ENCODE data around the gene IGFBP5.

The IGFBP5 gene

DNA sequence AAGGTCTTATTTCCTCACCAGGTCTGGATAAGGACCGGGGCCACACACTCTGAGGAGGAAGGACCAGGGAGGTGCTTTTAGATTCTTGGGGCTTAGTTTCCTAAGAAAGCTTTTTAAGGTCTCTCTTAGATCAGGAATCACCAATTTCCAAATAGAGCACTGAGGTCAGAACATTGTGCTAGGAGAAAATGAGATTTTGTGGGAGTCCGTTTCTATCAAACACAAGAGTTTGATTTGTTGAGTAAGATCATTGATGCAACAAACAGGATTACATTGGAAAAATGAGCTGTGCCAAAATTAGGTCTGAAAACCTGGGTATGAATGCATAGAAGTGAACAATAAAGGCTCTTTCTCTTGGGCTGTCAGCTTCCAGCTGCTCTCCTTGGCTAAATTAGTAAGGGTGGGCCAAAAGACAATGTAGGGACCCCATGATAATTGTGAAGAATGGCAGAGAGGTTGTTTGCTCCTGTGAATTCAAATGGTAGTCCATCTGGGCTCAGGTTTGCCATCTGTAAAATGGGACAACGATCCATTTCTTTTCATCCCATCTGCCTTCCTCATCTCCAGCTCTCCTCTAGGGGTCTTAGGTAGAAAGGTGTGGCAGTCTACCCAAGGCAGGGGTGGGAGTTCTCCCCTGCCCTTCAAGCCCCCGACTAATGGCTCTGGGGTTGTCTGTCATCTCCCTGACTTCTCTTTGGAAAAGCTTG is 42.1 kb downstream of the IGFBP5 start:
- H3K4me1 ChIP-seq (ENCODE audit: control insufficient read depth in 2 of 2, insufficient read depth in 1 of 2, low read depth in 1 of 2, low read length in 2 of 2) = peaks cover 25 to 29% of the 10 kb centered on the region in 2 donors
- peaks cover 8 to 90% of the 10 kb centered on the region in 2 donors for H3K36me3 ChIP-seq (replicated peaks in 1 of 2; ENCODE audit: control insufficient read depth in 2 of 2, insufficient read depth in 2 of 2, low read length in 2 of 2)
- H3K4me3 ChIP-seq (ENCODE audit: low read length in 2 of 2) = no peak overlapping the region
- no peak overlapping the region for H2AK5ac ChIP-seq (ENCODE audit: low read depth, low read length)
- H3K23ac ChIP-seq (ENCODE audit: low read depth, low read length, poor library complexity) = no peak overlapping the region
- no CpG with 5 or more reads among the region's 4 CpGs for WGBS, 2 donors (ENCODE audit: extremely low coverage in 2 of 2, insufficient read length in 2 of 2, insufficient replicate concordance in 1 of 2)
- H4K91ac ChIP-seq (ENCODE audit: low read depth, low read length, poor library complexity) = no peak overlapping the region
- H3K14ac ChIP-seq (ENCODE audit: low read length) = no peak overlapping the region
- no peak overlapping the region for H2BK120ac ChIP-seq (ENCODE audit: low read depth, low read length)
- H3K18ac ChIP-seq (ENCODE audit: low read length) = no peak overlapping the region
- no peak overlapping the region for H2BK15ac ChIP-seq (ENCODE audit: low read length)
- no peak overlapping the region for H2BK5ac ChIP-seq (ENCODE audit: low read length)
- H3K9me3 ChIP-seq (replicated peaks in 1 of 2; ENCODE audit: control insufficient read depth in 2 of 2, insufficient read depth in 1 of 2, low read depth in 1 of 2, low read length in 2 of 2) = peaks cover 0 to 1% of the 10 kb centered on the region in 2 donors
- H3K4ac ChIP-seq (ENCODE audit: low read length) = no peak overlapping the region
- DNase-seq (ENCODE audit: low spot score) = no peak
- peaks cover 12% of the 10 kb centered on the region for H3K79me1 ChIP-seq (ENCODE audit: low read depth, low read length)
- no peak overlapping the region for H3K9ac ChIP-seq (ENCODE audit: low read depth, low read length, poor library complexity)
- H2AFZ ChIP-seq (ENCODE audit: low read length) = no peak overlapping the region
- H3K27ac ChIP-seq (replicated peaks; ENCODE audit: low read length) = no peak overlapping the region
- H3K4me2 ChIP-seq (ENCODE audit: insufficient read depth, low read length, poor library complexity, severe bottlenecking) = no peak overlapping the region
- no peak overlapping the region for H4K8ac ChIP-seq (ENCODE audit: low read depth, low read length)
- no peak overlapping the region for H2BK12ac ChIP-seq (ENCODE audit: low read length)
- H3K27me3 ChIP-seq (ENCODE audit: control insufficient read depth in 3 of 3, insufficient read depth in 3 of 3, low read depth in 1 of 3, low read length in 3 of 3) = no peaks in the 10 kb centered on the region

DNA sequence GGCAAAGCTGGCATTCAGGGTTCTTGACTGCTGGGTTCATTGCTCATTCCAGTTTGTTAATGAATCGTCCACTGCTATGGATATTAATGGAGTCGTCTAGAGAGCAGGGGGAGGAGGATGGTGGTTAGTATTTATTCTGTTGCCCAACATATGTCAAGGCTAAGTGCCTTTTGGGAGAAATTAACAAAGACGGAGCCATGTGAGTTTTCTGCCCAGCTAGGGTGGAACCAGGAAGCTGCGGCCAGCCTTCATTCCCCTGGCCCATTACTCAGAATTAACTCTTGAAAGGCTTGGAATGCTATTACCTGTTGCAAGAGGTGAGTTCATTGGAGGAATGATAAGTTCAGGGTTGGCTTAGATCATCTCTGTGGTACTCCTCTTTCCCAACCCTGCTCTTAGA is 42.8 kb downstream of the IGFBP5 start:
- Histone ChIP-seq H3K9me3 (replicated peaks in 1 of 2; ENCODE audit: control insufficient read depth in 2 of 2, insufficient read depth in 1 of 2, low read depth in 1 of 2, low read length in 2 of 2) (peaks cover 0 to 5% of the 10 kb centered on the region in 2 donors), H2BK15ac (ENCODE audit: low read length) (no peak overlapping the region), H2AFZ (ENCODE audit: low read length) (no peak overlapping the region), H3K18ac (ENCODE audit: low read length) (no peak overlapping the region), H3K4me2 (ENCODE audit: insufficient read depth, low read length, poor library complexity, severe bottlenecking) (no peak overlapping the region), H2AK5ac (ENCODE audit: low read depth, low read length) (no peak overlapping the region), H2BK120ac (ENCODE audit: low read depth, low read length) (no peak overlapping the region), H3K79me1 (ENCODE audit: low read depth, low read length) (peaks cover 12% of the 10 kb centered on the region), H4K91ac (ENCODE audit: low read depth, low read length, poor library complexity) (no peak overlapping the region), H3K14ac (ENCODE audit: low read length) (no peak overlapping the region), H3K9ac (ENCODE audit: low read depth, low read length, poor library complexity) (no peak overlapping the region), H2BK5ac (ENCODE audit: low read length) (no peak overlapping the region), H3K4ac (ENCODE audit: low read length) (no peak overlapping the region), H3K23ac (ENCODE audit: low read depth, low read length, poor library complexity) (no peak overlapping the region), H3K27ac (replicated peaks; ENCODE audit: low read length) (no peak overlapping the region), H3K4me1 (ENCODE audit: control insufficient read depth in 2 of 2, insufficient read depth in 1 of 2, low read depth in 1 of 2, low read length in 2 of 2) (peaks cover 25 to 28% of the 10 kb centered on the region in 2 donors), H2BK12ac (ENCODE audit: low read length) (no peak overlapping the region), H3K4me3 (ENCODE audit: low read length in 2 of 2) (no peak overlapping the region), H4K8ac (ENCODE audit: low read depth, low read length) (no peak overlapping the region), H3K36me3 (replicated peaks in 1 of 2; ENCODE audit: control insufficient read depth in 2 of 2, insufficient read depth in 2 of 2, low read length in 2 of 2) (peaks cover 9 to 90% of the 10 kb centered on the region in 2 donors), H3K27me3 (ENCODE audit: control insufficient read depth in 3 of 3, insufficient read depth in 3 of 3, low read depth in 1 of 3, low read length in 3 of 3) (no peaks in the 10 kb centered on the region)
- no peak for DNase-seq (ENCODE audit: low spot score)
- WGBS, 2 donors (ENCODE audit: extremely low coverage in 2 of 2, insufficient read length in 2 of 2, insufficient replicate concordance in 1 of 2) = no CpG with 5 or more reads among the region's 4 CpGs

DNA sequence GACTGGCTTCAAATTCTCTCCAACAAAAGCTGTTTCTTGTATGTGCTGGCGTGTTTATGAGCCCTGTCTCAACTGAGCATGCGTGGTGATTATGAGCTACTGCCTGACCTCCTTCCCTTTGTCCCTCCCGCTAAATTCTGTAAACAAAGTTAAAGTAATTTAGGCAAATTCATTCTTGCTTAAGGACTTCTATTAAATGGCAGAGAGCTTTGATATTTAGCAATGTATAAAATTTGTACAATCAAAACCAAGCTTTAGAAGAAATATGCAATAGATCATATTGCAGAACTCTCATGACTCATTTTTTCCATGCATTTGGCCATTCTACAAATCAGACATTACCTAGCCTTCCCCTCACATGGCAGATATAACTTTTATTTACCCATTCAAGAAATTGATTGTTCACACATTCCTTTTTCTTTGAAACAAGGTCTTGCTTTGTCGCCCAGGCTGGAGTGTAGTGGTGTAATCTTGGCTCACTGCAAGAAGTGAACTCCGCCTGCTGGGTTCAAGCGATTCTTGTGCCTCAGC is 43.9 kb downstream of the IGFBP5 start:
- H3K4me2 ChIP-seq (ENCODE audit: insufficient read depth, low read length, poor library complexity, severe bottlenecking) = no peak overlapping the region
- no CpG with 5 or more reads among the region's 6 CpGs for WGBS, 2 donors (ENCODE audit: extremely low coverage in 2 of 2, insufficient read length in 2 of 2, insufficient replicate concordance in 1 of 2)
- no peak overlapping the region for H3K23ac ChIP-seq (ENCODE audit: low read depth, low read length, poor library complexity)
- H3K27me3 ChIP-seq (ENCODE audit: control insufficient read depth in 3 of 3, insufficient read depth in 3 of 3, low read depth in 1 of 3, low read length in 3 of 3) = no peaks in the 10 kb centered on the region
- no peak overlapping the region for H2BK120ac ChIP-seq (ENCODE audit: low read depth, low read length)
- H3K9ac ChIP-seq (ENCODE audit: low read depth, low read length, poor library complexity) = no peak overlapping the region
- H3K9me3 ChIP-seq (replicated peaks in 1 of 2; ENCODE audit: control insufficient read depth in 2 of 2, insufficient read depth in 1 of 2, low read depth in 1 of 2, low read length in 2 of 2) = peaks cover 0 to 5% of the 10 kb centered on the region in 2 donors
- H4K91ac ChIP-seq (ENCODE audit: low read depth, low read length, poor library complexity) = no peak overlapping the region
- no peak overlapping the region for H3K4ac ChIP-seq (ENCODE audit: low read length)
- peaks cover 21 to 22% of the 10 kb centered on the region in 2 donors for H3K4me1 ChIP-seq (ENCODE audit: control insufficient read depth in 2 of 2, insufficient read depth in 1 of 2, low read depth in 1 of 2, low read length in 2 of 2)
- H3K27ac ChIP-seq (replicated peaks; ENCODE audit: low read length) = no peak overlapping the region
- H3K14ac ChIP-seq (ENCODE audit: low read length) = no peak overlapping the region
- no peak for DNase-seq (ENCODE audit: low spot score)
- peaks cover 3 to 87% of the 10 kb centered on the region in 2 donors for H3K36me3 ChIP-seq (replicated peaks in 1 of 2; ENCODE audit: control insufficient read depth in 2 of 2, insufficient read depth in 2 of 2, low read length in 2 of 2)
- H2BK15ac ChIP-seq (ENCODE audit: low read length) = no peak overlapping the region
- H3K79me1 ChIP-seq (ENCODE audit: low read depth, low read length) = peaks cover 4% of the 10 kb centered on the region
- H3K18ac ChIP-seq (ENCODE audit: low read length) = peak overlapping the region; percentile 50
- H2BK12ac ChIP-seq (ENCODE audit: low read length) = no peak overlapping the region
- no peak overlapping the region for H2BK5ac ChIP-seq (ENCODE audit: low read length)
- no peak overlapping the region for H4K8ac ChIP-seq (ENCODE audit: low read depth, low read length)
- no peak overlapping the region for H2AK5ac ChIP-seq (ENCODE audit: low read depth, low read length)
- no peak overlapping the region for H3K4me3 ChIP-seq (ENCODE audit: low read length in 2 of 2)
- no peak overlapping the region for H2AFZ ChIP-seq (ENCODE audit: low read length)

DNA sequence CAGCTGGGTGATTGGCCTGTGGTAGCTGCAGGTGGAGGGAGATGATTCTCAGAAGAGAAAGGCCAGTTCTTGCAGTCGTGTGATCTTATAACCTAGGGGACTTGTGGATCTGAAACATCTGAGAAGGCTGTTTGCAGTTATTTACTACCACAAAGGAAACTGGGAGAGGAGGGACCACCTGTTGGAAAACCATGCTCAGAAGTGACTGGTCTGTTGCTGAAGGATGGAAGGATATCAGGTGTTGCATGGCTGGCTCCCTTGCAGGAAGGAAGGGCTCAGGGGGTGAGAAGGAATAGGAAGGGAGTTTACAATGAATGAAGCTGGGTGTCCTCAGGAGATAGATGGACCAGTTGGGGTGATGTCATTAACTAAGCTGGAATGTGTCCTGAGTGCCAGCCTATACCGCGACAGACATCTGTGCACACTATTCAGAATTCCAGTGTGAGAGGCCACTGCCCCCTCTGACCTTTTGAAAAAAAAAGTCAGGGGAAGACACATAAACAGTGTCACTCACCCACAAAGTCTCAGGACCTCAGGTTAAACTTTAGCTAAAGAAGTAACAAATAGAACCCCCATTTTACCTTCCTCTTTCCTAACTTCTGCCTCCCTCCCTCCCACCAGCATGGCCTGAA is 44.6 kb downstream of the IGFBP5 start:
- peaks cover 21 to 22% of the 10 kb centered on the region in 2 donors for H3K4me1 ChIP-seq (ENCODE audit: control insufficient read depth in 2 of 2, insufficient read depth in 1 of 2, low read depth in 1 of 2, low read length in 2 of 2)
- peaks cover 3 to 87% of the 10 kb centered on the region in 2 donors for H3K36me3 ChIP-seq (replicated peaks in 1 of 2; ENCODE audit: control insufficient read depth in 2 of 2, insufficient read depth in 2 of 2, low read length in 2 of 2)
- no peak overlapping the region for H3K14ac ChIP-seq (ENCODE audit: low read length)
- peaks cover 2 to 10% of the 10 kb centered on the region in 2 donors for H3K9me3 ChIP-seq (replicated peaks in 1 of 2; ENCODE audit: control insufficient read depth in 2 of 2, insufficient read depth in 1 of 2, low read depth in 1 of 2, low read length in 2 of 2)
- no peak overlapping the region for H3K4me3 ChIP-seq (ENCODE audit: low read length in 2 of 2)
- no peak overlapping the region for H2BK5ac ChIP-seq (ENCODE audit: low read length)
- H2AK5ac ChIP-seq (ENCODE audit: low read depth, low read length) = no peak overlapping the region
- no peaks in the 10 kb centered on the region for H3K27me3 ChIP-seq (ENCODE audit: control insufficient read depth in 3 of 3, insufficient read depth in 3 of 3, low read depth in 1 of 3, low read length in 3 of 3)
- no peak overlapping the region for H2BK15ac ChIP-seq (ENCODE audit: low read length)
- no peak overlapping the region for H3K4ac ChIP-seq (ENCODE audit: low read length)
- no peak overlapping the region for H4K91ac ChIP-seq (ENCODE audit: low read depth, low read length, poor library complexity)
- H2BK12ac ChIP-seq (ENCODE audit: low read length) = no peak overlapping the region
- DNase-seq (ENCODE audit: low spot score) = no peak
- H3K18ac ChIP-seq (ENCODE audit: low read length) = peak overlapping the region; percentile 50
- WGBS, 2 donors (ENCODE audit: extremely low coverage in 2 of 2, insufficient read length in 2 of 2, insufficient replicate concordance in 1 of 2) = no CpG with 5 or more reads among the region's 3 CpGs
- no peak overlapping the region for H2BK120ac ChIP-seq (ENCODE audit: low read depth, low read length)
- H3K79me1 ChIP-seq (ENCODE audit: low read depth, low read length) = peaks cover 4% of the 10 kb centered on the region
- H3K9ac ChIP-seq (ENCODE audit: low read depth, low read length, poor library complexity) = no peak overlapping the region
- H2AFZ ChIP-seq (ENCODE audit: low read length) = no peak overlapping the region
- no peak overlapping the region for H4K8ac ChIP-seq (ENCODE audit: low read depth, low read length)
- no peak overlapping the region for H3K27ac ChIP-seq (replicated peaks; ENCODE audit: low read length)
- no peak overlapping the region for H3K4me2 ChIP-seq (ENCODE audit: insufficient read depth, low read length, poor library complexity, severe bottlenecking)
- no peak overlapping the region for H3K23ac ChIP-seq (ENCODE audit: low read depth, low read length, poor library complexity)
